ENCODE data around the gene BEND7. TPM values are rescaled to one million over a fixed set of nuclear protein-coding genes. Genes with fewer than 3 reads are reported as not detected.
A peak's percentile ranks its signal among the peaks of the same experiment; 100 is the strongest.

The BEND7 gene
- total and polyA plus RNA-seq, 9 of the 15 experiments (the other 6 are each of a cell fraction or from before 2014, with no cell fraction given), result 1.3 to 11.4 (median 5.2) TPM

DNA sequence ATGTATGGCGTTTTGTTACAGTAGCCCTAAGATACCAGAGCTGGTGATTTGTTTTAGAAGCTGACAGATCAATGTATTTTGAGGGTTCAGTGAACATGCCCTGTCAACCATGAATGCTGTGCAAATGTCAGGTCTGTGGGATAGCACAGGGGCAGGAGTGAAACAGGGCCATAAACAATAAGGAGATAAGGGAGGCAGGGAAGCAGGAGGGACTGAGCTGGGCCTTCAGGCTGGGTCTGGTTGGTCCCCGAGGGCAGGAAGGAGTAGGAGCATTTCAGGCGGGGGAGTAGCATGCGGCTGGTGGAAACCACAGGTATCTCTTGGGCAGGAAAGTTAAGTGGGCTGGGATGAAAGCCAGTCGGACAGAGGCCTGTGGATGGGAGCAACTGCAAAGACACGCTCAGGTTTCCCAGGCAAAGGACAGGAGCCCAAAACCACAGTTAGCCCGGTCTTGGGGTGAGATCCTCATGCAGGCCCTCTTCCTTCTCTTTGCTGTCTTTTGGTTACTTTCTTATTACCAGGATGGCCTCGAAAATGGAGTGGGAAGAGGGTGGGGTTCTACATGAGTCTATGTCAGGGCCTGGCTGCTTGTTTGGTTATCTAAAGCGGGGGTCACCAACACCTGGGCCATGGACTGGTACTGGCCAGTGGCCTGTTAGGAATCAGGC, 111.2 kb downstream of the BEND7 start (continued):
- TF ChIP-seq, protein P1, sequence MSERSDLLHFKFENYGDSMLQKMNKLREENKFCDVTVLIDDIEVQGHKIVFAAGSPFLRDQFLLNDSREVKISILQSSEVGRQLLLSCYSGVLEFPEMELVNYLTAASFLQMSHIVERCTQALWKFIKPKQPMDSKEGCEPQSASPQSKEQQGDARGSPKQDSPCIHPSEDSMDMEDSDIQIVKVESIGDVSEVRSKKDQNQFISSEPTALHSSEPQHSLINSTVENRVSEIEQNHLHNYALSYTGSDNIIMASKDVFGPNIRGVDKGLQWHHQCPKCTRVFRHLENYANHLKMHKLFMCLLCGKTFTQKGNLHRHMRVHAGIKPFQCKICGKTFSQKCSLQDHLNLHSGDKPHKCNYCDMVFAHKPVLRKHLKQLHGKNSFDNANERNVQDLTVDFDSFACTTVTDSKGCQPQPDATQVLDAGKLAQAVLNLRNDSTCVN (CRISPR knock-in tag; IDR thresholded peaks at IDR 0.05), result 0 out of 2 replicates have a peak, but pooled peaks have one; percentile 19
- TF ChIP-seq, protein P2, sequence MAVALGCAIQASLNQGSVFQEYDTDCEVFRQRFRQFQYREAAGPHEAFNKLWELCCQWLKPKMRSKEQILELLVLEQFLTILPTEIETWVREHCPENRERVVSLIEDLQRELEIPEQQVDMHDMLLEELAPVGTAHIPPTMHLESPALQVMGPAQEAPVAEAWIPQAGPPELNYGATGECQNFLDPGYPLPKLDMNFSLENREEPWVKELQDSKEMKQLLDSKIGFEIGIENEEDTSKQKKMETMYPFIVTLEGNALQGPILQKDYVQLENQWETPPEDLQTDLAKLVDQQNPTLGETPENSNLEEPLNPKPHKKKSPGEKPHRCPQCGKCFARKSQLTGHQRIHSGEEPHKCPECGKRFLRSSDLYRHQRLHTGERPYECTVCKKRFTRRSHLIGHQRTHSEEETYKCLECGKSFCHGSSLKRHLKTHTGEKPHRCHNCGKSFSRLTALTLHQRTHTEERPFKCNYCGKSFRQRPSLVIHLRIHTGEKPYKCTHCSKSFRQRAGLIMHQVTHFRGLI (CRISPR knock-in tag; IDR thresholded peaks at IDR 0.05), result no peak
- TF ChIP-seq, protein P3, sequence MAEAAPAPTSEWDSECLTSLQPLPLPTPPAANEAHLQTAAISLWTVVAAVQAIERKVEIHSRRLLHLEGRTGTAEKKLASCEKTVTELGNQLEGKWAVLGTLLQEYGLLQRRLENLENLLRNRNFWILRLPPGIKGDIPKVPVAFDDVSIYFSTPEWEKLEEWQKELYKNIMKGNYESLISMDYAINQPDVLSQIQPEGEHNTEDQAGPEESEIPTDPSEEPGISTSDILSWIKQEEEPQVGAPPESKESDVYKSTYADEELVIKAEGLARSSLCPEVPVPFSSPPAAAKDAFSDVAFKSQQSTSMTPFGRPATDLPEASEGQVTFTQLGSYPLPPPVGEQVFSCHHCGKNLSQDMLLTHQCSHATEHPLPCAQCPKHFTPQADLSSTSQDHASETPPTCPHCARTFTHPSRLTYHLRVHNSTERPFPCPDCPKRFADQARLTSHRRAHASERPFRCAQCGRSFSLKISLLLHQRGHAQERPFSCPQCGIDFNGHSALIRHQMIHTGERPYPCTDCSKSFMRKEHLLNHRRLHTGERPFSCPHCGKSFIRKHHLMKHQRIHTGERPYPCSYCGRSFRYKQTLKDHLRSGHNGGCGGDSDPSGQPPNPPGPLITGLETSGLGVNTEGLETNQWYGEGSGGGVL (CRISPR knock-in tag; IDR thresholded peaks at IDR 0.05), result no peak
- TF ChIP-seq, protein P4, sequence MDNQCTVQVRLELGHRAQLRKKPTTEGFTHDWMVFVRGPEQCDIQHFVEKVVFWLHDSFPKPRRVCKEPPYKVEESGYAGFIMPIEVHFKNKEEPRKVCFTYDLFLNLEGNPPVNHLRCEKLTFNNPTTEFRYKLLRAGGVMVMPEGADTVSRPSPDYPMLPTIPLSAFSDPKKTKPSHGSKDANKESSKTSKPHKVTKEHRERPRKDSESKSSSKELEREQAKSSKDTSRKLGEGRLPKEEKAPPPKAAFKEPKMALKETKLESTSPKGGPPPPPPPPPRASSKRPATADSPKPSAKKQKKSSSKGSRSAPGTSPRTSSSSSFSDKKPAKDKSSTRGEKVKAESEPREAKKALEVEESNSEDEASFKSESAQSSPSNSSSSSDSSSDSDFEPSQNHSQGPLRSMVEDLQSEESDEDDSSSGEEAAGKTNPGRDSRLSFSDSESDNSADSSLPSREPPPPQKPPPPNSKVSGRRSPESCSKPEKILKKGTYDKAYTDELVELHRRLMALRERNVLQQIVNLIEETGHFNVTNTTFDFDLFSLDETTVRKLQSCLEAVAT (IDR thresholded peaks at IDR 0.05), result peak in 1 of 2 experiments; percentile 87; a peak in 2 of 4 replicates
- TF ChIP-seq ELF2 (CRISPR knock-in tag; IDR thresholded peaks at IDR 0.05) (no peak), HDAC1 (IDR thresholded peaks at IDR 0.05) (0 out of 4 replicates have a peak, but pooled peaks of 1 of the 2 experiments have one; percentile 19), BCOR (IDR thresholded peaks at IDR 0.05) (no peak), HDAC2 (IDR thresholded peaks at IDR 0.05) (no peak), KAT2B (IDR thresholded peaks at IDR 0.05; ENCODE audit: low read depth, low read length) (no peak)
- TF ChIP-seq, protein P5, sequence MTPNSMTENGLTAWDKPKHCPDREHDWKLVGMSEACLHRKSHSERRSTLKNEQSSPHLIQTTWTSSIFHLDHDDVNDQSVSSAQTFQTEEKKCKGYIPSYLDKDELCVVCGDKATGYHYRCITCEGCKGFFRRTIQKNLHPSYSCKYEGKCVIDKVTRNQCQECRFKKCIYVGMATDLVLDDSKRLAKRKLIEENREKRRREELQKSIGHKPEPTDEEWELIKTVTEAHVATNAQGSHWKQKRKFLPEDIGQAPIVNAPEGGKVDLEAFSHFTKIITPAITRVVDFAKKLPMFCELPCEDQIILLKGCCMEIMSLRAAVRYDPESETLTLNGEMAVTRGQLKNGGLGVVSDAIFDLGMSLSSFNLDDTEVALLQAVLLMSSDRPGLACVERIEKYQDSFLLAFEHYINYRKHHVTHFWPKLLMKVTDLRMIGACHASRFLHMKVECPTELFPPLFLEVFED (CRISPR knock-in tag; conservative IDR thresholded peaks at IDR 0.05), result 0 out of 2 replicates have a peak, but pooled peaks have one; percentile 18
- TF ChIP-seq, protein P6, sequence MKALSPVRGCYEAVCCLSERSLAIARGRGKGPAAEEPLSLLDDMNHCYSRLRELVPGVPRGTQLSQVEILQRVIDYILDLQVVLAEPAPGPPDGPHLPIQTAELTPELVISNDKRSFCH (CRISPR knock-in tag; IDR thresholded peaks at IDR 0.05), result no peak
- TF ChIP-seq, protein P6 (tag; IDR thresholded peaks at IDR 0.05), result peak; percentile 88
- TF ChIP-seq, protein P7, sequence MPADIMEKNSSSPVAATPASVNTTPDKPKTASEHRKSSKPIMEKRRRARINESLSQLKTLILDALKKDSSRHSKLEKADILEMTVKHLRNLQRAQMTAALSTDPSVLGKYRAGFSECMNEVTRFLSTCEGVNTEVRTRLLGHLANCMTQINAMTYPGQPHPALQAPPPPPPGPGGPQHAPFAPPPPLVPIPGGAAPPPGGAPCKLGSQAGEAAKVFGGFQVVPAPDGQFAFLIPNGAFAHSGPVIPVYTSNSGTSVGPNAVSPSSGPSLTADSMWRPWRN (IDR thresholded peaks at IDR 0.05; ENCODE audit: low read depth), result peak; percentile 46; the same call in 1 of the 2 replicates
- TF ChIP-seq, protein P8, sequence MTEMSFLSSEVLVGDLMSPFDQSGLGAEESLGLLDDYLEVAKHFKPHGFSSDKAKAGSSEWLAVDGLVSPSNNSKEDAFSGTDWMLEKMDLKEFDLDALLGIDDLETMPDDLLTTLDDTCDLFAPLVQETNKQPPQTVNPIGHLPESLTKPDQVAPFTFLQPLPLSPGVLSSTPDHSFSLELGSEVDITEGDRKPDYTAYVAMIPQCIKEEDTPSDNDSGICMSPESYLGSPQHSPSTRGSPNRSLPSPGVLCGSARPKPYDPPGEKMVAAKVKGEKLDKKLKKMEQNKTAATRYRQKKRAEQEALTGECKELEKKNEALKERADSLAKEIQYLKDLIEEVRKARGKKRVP (CRISPR knock-in tag; IDR thresholded peaks at IDR 0.05), result 0 out of 2 replicates have a peak, but pooled peaks have one; percentile 12
- TF ChIP-seq, protein P9, sequence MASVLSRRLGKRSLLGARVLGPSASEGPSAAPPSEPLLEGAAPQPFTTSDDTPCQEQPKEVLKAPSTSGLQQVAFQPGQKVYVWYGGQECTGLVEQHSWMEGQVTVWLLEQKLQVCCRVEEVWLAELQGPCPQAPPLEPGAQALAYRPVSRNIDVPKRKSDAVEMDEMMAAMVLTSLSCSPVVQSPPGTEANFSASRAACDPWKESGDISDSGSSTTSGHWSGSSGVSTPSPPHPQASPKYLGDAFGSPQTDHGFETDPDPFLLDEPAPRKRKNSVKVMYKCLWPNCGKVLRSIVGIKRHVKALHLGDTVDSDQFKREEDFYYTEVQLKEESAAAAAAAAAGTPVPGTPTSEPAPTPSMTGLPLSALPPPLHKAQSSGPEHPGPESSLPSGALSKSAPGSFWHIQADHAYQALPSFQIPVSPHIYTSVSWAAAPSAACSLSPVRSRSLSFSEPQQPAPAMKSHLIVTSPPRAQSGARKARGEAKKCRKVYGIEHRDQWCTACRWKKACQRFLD (CRISPR knock-in tag; IDR thresholded peaks at IDR 0.05), result peak; percentile 73; the same call in 1 of the 2 replicates

Data from K562 (cell line).